Measurements from ENCODE around the gene RAD23B.

Gene RAD23B

DNA sequence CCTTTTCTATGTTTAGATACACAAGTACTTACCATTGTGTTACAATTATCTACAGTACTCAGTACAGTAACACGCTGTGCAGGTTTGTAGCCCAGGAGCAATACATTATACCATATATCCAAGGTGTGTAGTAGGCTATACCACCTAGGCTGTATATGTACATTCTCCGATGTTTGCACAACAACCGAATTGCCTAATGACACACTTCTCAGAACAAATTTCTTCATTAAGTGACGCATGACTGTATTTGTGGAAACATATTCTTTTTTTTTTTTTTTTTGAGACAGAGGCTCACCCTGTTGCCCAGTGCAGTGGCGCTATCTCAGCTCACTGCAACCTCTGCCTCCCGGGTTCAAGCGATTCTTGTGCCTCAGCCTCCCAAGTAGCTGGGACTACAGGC lies 4.0 kb upstream of the RAD23B start:
- TF ChIP-seq, protein P1, sequence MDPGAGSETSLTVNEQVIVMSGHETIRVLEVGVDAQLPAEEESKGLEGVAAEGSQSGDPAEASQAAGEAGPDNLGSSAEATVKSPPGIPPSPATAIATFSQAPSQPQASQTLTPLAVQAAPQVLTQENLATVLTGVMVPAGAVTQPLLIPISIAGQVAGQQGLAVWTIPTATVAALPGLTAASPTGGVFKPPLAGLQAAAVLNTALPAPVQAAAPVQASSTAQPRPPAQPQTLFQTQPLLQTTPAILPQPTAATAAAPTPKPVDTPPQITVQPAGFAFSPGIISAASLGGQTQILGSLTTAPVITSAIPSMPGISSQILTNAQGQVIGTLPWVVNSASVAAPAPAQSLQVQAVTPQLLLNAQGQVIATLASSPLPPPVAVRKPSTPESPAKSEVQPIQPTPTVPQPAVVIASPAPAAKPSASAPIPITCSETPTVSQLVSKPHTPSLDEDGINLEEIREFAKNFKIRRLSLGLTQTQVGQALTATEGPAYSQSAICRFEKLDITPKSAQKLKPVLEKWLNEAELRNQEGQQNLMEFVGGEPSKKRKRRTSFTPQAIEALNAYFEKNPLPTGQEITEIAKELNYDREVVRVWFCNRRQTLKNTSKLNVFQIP (CRISPR knock-in tag; IDR thresholded peaks at IDR 0.05; ENCODE audit: borderline replicate concordance, low read depth), result no peak
- TF ChIP-seq OSR1 (CRISPR knock-in tag; IDR thresholded peaks at IDR 0.05) (no peak), SNAI2 (CRISPR knock-in tag; IDR thresholded peaks at IDR 0.05) (no peak), ESRRG (CRISPR knock-in tag; IDR thresholded peaks at IDR 0.05) (no peak)
- no peak for ATAC-seq

DNA sequence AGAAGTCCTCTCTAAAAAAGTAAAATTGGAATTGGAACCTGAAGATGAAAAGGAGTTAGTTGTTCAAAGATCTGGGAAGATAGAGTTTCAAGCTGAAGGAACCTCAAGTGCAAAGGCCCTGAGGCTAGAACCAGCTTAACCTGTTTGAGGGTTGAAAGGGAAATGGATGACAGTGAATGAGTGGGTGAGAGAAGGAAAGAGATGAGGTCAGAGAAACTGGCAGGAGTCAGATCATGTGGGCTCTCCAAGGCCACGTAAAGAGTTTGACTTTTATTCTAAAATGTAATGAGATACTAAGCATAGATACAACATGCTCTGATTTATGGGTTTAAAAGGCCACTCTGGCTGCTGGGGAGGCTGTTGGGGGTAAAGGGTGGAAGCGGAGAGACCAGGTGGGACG lies 2.5 kb upstream of the RAD23B start:
- no peak for ATAC-seq
- TF ChIP-seq, protein P2, sequence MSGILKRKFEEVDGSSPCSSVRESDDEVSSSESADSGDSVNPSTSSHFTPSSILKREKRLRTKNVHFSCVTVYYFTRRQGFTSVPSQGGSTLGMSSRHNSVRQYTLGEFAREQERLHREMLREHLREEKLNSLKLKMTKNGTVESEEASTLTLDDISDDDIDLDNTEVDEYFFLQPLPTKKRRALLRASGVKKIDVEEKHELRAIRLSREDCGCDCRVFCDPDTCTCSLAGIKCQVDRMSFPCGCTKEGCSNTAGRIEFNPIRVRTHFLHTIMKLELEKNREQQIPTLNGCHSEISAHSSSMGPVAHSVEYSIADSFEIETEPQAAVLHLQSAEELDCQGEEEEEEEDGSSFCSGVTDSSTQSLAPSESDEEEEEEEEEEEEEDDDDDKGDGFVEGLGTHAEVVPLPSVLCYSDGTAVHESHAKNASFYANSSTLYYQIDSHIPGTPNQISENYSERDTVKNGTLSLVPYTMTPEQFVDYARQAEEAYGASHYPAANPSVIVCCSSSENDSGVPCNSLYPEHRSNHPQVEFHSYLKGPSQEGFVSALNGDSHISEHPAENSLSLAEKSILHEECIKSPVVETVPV (CRISPR knock-in tag; IDR thresholded peaks at IDR 0.05), result no peak
- TF ChIP-seq, protein P3, sequence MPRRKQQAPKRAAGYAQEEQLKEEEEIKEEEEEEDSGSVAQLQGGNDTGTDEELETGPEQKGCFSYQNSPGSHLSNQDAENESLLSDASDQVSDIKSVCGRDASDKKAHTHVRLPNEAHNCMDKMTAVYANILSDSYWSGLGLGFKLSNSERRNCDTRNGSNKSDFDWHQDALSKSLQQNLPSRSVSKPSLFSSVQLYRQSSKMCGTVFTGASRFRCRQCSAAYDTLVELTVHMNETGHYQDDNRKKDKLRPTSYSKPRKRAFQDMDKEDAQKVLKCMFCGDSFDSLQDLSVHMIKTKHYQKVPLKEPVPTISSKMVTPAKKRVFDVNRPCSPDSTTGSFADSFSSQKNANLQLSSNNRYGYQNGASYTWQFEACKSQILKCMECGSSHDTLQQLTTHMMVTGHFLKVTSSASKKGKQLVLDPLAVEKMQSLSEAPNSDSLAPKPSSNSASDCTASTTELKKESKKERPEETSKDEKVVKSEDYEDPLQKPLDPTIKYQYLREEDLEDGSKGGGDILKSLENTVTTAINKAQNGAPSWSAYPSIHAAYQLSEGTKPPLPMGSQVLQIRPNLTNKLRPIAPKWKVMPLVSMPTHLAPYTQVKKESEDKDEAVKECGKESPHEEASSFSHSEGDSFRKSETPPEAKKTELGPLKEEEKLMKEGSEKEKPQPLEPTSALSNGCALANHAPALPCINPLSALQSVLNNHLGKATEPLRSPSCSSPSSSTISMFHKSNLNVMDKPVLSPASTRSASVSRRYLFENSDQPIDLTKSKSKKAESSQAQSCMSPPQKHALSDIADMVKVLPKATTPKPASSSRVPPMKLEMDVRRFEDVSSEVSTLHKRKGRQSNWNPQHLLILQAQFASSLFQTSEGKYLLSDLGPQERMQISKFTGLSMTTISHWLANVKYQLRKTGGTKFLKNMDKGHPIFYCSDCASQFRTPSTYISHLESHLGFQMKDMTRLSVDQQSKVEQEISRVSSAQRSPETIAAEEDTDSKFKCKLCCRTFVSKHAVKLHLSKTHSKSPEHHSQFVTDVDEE (CRISPR knock-in tag; IDR thresholded peaks at IDR 0.05), result no peak
- no peak for TF ChIP-seq ISL1 (CRISPR knock-in tag; IDR thresholded peaks at IDR 0.05)
- no peak for TF ChIP-seq ZFP30 (CRISPR knock-in tag; IDR thresholded peaks at IDR 0.05)
- TF ChIP-seq ZNF8 (CRISPR knock-in tag; IDR thresholded peaks at IDR 0.05), result no peak
- no peak for TF ChIP-seq ZNF565 (CRISPR knock-in tag; conservative IDR thresholded peaks at IDR 0.05; ENCODE audit: low read depth)
- TF ChIP-seq, protein P4, sequence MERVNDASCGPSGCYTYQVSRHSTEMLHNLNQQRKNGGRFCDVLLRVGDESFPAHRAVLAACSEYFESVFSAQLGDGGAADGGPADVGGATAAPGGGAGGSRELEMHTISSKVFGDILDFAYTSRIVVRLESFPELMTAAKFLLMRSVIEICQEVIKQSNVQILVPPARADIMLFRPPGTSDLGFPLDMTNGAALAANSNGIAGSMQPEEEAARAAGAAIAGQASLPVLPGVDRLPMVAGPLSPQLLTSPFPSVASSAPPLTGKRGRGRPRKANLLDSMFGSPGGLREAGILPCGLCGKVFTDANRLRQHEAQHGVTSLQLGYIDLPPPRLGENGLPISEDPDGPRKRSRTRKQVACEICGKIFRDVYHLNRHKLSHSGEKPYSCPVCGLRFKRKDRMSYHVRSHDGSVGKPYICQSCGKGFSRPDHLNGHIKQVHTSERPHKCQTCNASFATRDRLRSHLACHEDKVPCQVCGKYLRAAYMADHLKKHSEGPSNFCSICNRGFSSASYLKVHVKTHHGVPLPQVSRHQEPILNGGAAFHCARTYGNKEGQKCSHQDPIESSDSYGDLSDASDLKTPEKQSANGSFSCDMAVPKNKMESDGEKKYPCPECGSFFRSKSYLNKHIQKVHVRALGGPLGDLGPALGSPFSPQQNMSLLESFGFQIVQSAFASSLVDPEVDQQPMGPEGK (CRISPR knock-in tag; IDR thresholded peaks at IDR 0.05; ENCODE audit: borderline replicate concordance), result no peak
- no peak for TF ChIP-seq TCF4 (CRISPR knock-in tag; IDR thresholded peaks at IDR 0.05; ENCODE audit: borderline replicate concordance)
- no peak for TF ChIP-seq BACH2 (CRISPR knock-in tag; IDR thresholded peaks at IDR 0.05; ENCODE audit: borderline replicate concordance)
- no peak for TF ChIP-seq SNAI2 (CRISPR knock-in tag; IDR thresholded peaks at IDR 0.05)

GRCh38 chr9:107281184-107281583 lies 1.9 kb upstream of the RAD23B start:
- no peak for ATAC-seq
- TF ChIP-seq ZNF70 (CRISPR knock-in tag; IDR thresholded peaks at IDR 0.05) (no peak), ZFP3 (CRISPR knock-in tag; IDR thresholded peaks at IDR 0.05) (no peak), OSR1 (CRISPR knock-in tag; IDR thresholded peaks at IDR 0.05) (no peak), RARB (CRISPR knock-in tag; IDR thresholded peaks at IDR 0.05) (no peak), TCF4 (CRISPR knock-in tag; IDR thresholded peaks at IDR 0.05; ENCODE audit: borderline replicate concordance) (no peak), ZNF565 (CRISPR knock-in tag; conservative IDR thresholded peaks at IDR 0.05; ENCODE audit: low read depth) (no peak), TOX (CRISPR knock-in tag; IDR thresholded peaks at IDR 0.05; ENCODE audit: borderline replicate concordance) (no peak), ZC3H10 (CRISPR knock-in tag; IDR thresholded peaks at IDR 0.05) (no peak), ARNTL (CRISPR knock-in tag; IDR thresholded peaks at IDR 0.05; ENCODE audit: borderline replicate concordance, low read depth) (no peak), GLIS3 (CRISPR knock-in tag; IDR thresholded peaks at IDR 0.05) (no peak), ZNF8 (CRISPR knock-in tag; IDR thresholded peaks at IDR 0.05) (no peak), BACH2 (CRISPR knock-in tag; IDR thresholded peaks at IDR 0.05; ENCODE audit: borderline replicate concordance) (no peak), ISL1 (CRISPR knock-in tag; IDR thresholded peaks at IDR 0.05) (no peak), ESRRG (CRISPR knock-in tag; IDR thresholded peaks at IDR 0.05) (no peak), CSDC2 (CRISPR knock-in tag; IDR thresholded peaks at IDR 0.05) (no peak), PPARA (CRISPR knock-in tag; IDR thresholded peaks at IDR 0.05; ENCODE audit: borderline replicate concordance) (no peak)
- TF ChIP-seq, protein P3 (CRISPR knock-in tag; IDR thresholded peaks at IDR 0.05), result no peak
- TF ChIP-seq, protein P4 (CRISPR knock-in tag; IDR thresholded peaks at IDR 0.05; ENCODE audit: borderline replicate concordance), result no peak
- TF ChIP-seq, protein P2 (CRISPR knock-in tag; IDR thresholded peaks at IDR 0.05), result no peak
